ENCODE data around the gene NR1H3. TPM values are rescaled to one million over a fixed set of nuclear protein-coding genes. Genes with fewer than 3 reads are reported as not detected.

The NR1H3 gene
- total and polyA plus RNA-seq, 4 donors, result 52.8 to 57.3 (median 55.6) TPM

DNA sequence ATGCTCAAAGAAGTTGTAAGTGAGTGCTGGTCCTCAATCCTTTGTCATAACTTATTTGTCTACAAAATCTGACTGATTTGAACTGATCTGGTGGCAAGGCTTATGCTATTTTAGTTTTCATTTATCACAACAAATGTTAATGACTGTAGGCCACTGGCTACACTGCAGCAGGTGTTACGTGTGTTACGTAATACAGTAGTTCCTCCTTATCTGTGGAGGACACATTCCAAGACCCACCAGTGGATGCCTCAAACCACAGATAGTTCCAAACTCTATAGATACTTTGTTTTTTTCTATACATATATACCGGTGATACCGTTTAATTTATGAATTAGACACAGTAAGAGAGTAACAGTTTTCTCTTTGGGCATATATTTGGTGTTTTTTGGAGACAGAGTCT, 19.1 kb downstream of the NR1H3 start:
- 93% methylated on average over 4 of the region's 4 CpGs for WGBS
- Histone ChIP-seq H3K9ac (ENCODE audit: low read depth in 1 of 2, low read length in 2 of 2) (no peak overlapping the region), H3K4me1 (ENCODE audit: control insufficient read depth in 4 of 4, insufficient read depth in 4 of 4, low read length in 3 of 4) (peaks cover 0 to 3% (median 1%) of the 10 kb centered on the region in 4 donors), H3K4me3 (ENCODE audit: low read depth in 1 of 3, low read length in 3 of 3) (no peak overlapping the region), H3K36me3 (ENCODE audit: control insufficient read depth in 4 of 4, insufficient read depth in 3 of 4, low read depth in 1 of 4, low read length in 3 of 4) (peaks cover 12 to 56% (median 44%) of the 10 kb centered on the region in 4 donors), H3K27ac (ENCODE audit: low read depth in 1 of 2, low read length in 2 of 2) (no peak overlapping the region), H3K27me3 (ENCODE audit: control insufficient read depth in 4 of 4, insufficient read depth in 4 of 4, low read length in 3 of 4) (no peaks in the 10 kb centered on the region), H3K9me3 (ENCODE audit: control insufficient read depth in 4 of 4, low read length in 3 of 4) (no peaks in the 10 kb centered on the region)
- no peak for DNase-seq (ENCODE audit: low spot score)
- TF ChIP-seq SP1 (IDR thresholded peaks at IDR 0.05) (no peak), YY1 (IDR thresholded peaks at IDR 0.05) (no peak), HNF4G (IDR thresholded peaks at IDR 0.05) (no peak), ZBTB33 (IDR thresholded peaks at IDR 0.05) (no peak)

DNA sequence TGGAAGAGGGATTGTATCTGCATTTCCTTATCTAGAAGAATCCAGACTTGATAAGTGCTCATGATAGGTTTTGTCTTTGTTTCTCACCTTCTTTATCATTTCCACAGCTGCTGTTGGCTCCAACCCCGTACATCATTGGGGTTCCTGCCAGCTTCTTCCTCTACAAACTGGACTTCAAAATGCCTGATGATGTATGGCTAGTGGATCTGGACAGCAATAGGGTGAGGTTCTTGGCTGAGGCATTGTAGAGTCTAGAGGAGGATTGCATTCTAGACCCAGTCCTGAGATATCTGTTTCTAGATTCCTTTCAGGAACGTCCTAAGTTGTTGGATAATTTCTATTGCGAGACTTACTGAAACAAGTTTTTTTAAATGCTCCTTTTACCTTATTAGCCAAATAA, 20.3 kb downstream of the NR1H3 start:
- Histone ChIP-seq H3K36me3 (ENCODE audit: control insufficient read depth in 4 of 4, insufficient read depth in 3 of 4, low read depth in 1 of 4, low read length in 3 of 4) (peaks cover 14 to 60% (median 46%) of the 10 kb centered on the region in 4 donors), H3K27ac (ENCODE audit: low read depth in 1 of 2, low read length in 2 of 2) (no peak overlapping the region), H3K4me3 (ENCODE audit: low read depth in 1 of 3, low read length in 3 of 3) (no peak overlapping the region), H3K4me1 (ENCODE audit: control insufficient read depth in 4 of 4, insufficient read depth in 4 of 4, low read length in 3 of 4) (peaks cover 2 to 8% (median 7%) of the 10 kb centered on the region in 4 donors), H3K9ac (ENCODE audit: low read depth in 1 of 2, low read length in 2 of 2) (no peak overlapping the region), H3K9me3 (ENCODE audit: control insufficient read depth in 4 of 4, low read length in 3 of 4) (no peaks in the 10 kb centered on the region), H3K27me3 (ENCODE audit: control insufficient read depth in 4 of 4, insufficient read depth in 4 of 4, low read length in 3 of 4) (no peaks in the 10 kb centered on the region)
- WGBS, result 84% methylated on average over 3 of the region's 3 CpGs
- DNase-seq (ENCODE audit: low spot score), result no peak
- TF ChIP-seq RAD21 (IDR thresholded peaks at IDR 0.05) (no peak), JUND (IDR thresholded peaks at IDR 0.05) (no peak), SP1 (IDR thresholded peaks at IDR 0.05) (no peak), EGR1 (IDR thresholded peaks at IDR 0.05; ENCODE audit: low read depth in 2 of 2) (no peak), REST (IDR thresholded peaks at IDR 0.05) (no peak), TAF1 (conservative IDR thresholded peaks at IDR 0.05) (no peak), FOXA2 (IDR thresholded peaks at IDR 0.05) (no peak), ZBTB33 (IDR thresholded peaks at IDR 0.05) (no peak), NR2F2 (IDR thresholded peaks at IDR 0.05) (no peak), RXRA (IDR thresholded peaks at IDR 0.05) (no peak), GABPA (IDR thresholded peaks at IDR 0.05 in 1 of 2, conservative IDR thresholded peaks at IDR 0.05 in 1 of 2) (no peak)
- TF ChIP-seq, protein P1, sequence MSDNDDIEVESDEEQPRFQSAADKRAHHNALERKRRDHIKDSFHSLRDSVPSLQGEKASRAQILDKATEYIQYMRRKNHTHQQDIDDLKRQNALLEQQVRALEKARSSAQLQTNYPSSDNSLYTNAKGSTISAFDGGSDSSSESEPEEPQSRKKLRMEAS (IDR thresholded peaks at IDR 0.05), result no peak

Measured in liver (tissue), 9 donors.